Measurements from ENCODE around the gene GARRE1. TPM values are rescaled to one million over a fixed set of nuclear protein-coding genes. Genes with fewer than 3 reads are reported as not detected.

Gene GARRE1
- total and polyA plus RNA-seq, 2 of the 13 experiments (the other 11 are each of a cell fraction or from before 2014, with no cell fraction given): 8.0 to 11.7 TPM

Other genes with a start within 250 kb of the GARRE1 start
- 83.6 and 109 TPM in 2 replicates for gene LSM14A, start 82.0 kb upstream of the GARRE1 start, total RNA-seq (2016; rRNA removed; fragmentation: Illumina TruSeq; extraction: Trizol)
- gene LSM14A, start 82.0 kb upstream of the GARRE1 start, polyA plus RNA-seq (2011; rRNA removed): 62.4 and 77.0 TPM in 2 replicates
- 167 and 207 TPM in 2 replicates for gene GPI, start 110.6 kb downstream of the GARRE1 start, total RNA-seq (2016; rRNA removed; fragmentation: Illumina TruSeq; extraction: Trizol)
- gene GPI, start 110.6 kb downstream of the GARRE1 start, polyA plus RNA-seq (2011; rRNA removed): 115 and 147 TPM in 2 replicates
- gene PDCD2L, start 149.8 kb downstream of the GARRE1 start, total RNA-seq (2016; rRNA removed; fragmentation: Illumina TruSeq; extraction: Trizol): 35.2 and 40.5 TPM in 2 replicates
- 24.5 and 29.3 TPM in 2 replicates for gene PDCD2L, start 149.8 kb downstream of the GARRE1 start, polyA plus RNA-seq (2011; rRNA removed)
- 222 and 327 TPM in 2 replicates for gene UBA2, start 173.8 kb downstream of the GARRE1 start, total RNA-seq (2016; rRNA removed; fragmentation: Illumina TruSeq; extraction: Trizol)
- 117 and 172 TPM in 2 replicates for gene UBA2, start 173.8 kb downstream of the GARRE1 start, polyA plus RNA-seq (2011; rRNA removed)
- gene WTIP, start 227.2 kb downstream of the GARRE1 start, total RNA-seq (2016; rRNA removed; fragmentation: Illumina TruSeq; extraction: Trizol): 9.0 and 15.0 TPM in 2 replicates
- gene WTIP, start 227.2 kb downstream of the GARRE1 start, polyA plus RNA-seq (2011; rRNA removed): 18.1 and 20.9 TPM in 2 replicates